H1 (cell line): ENCODE data around the gene HIGD2A. TPM values are rescaled to one million over a fixed set of nuclear protein-coding genes. Genes with fewer than 3 reads are reported as not detected.
A peak's percentile ranks its signal among the peaks of the same experiment; 100 is the strongest.

ENCODE experiments used
- GTF2F1 ChIP-seq: IDR thresholded peaks from 2 replicates; pipeline ENCODE4 v1.6.1; 2012; ENCODE audit warnings: low read depth, low read length, improper control_type of control experiment, borderline replicate concordance
- HDAC2 ChIP-seq, 2 experiments: fragments of 300-600 bp in 1 of 2; sonication (generic) in 1 of 2; IDR thresholded peaks; 2 replicates each; pipeline ENCODE4 v1.6.1; 2011 to 2012; ENCODE audit warnings: low read depth in 2 of 2, low read length in 2 of 2, mild to moderate bottlenecking in 2 of 2, moderate library complexity in 2 of 2, borderline replicate concordance in 1 of 2, inconsistent platforms in 1 of 2
- JUND ChIP-seq: IDR thresholded peaks from 2 replicates; pipeline ENCODE4 v1.6.1; 2011; ENCODE audit warnings: mild to moderate bottlenecking, improper control_type of control experiment, low read length
- KDM1A ChIP-seq: fragments of 200-600, 300-600 bp; sonication (generic); IDR thresholded peaks from 2 replicates; pipeline ENCODE4 v1.7.1; 2016; ENCODE audit warnings: mild to moderate bottlenecking, low read length, borderline replicate concordance
- MAFK ChIP-seq: IDR thresholded peaks from 2 replicates; pipeline ENCODE4 v1.6.1; 2012; ENCODE audit warnings: low read depth, mild to moderate bottlenecking, improper control_type of control experiment, low read length
- PHF8 ChIP-seq: fragments of 200-600 bp; sonication (generic); conservative IDR thresholded peaks from 2 replicates; pipeline ENCODE4 v1.7.1; 2012; ENCODE audit warnings: low read depth, mild to moderate bottlenecking, inconsistent platforms, low read length, moderate library complexity
- POLR2AphosphoS5 ChIP-seq: IDR thresholded peaks from 2 replicates; pipeline ENCODE4 v1.6.1; 2011; ENCODE audit warnings: low read depth, low read length
- RFX5 ChIP-seq: IDR thresholded peaks from 2 replicates; pipeline ENCODE4 v1.6.1; 2011; ENCODE audit warnings: low read depth, low read length, improper control_type of control experiment, borderline replicate concordance
- SIN3A ChIP-seq, 2 experiments: IDR thresholded peaks in 1 of 2; conservative IDR thresholded peaks in 1 of 2; 2 replicates each; pipeline ENCODE4 v1.6.1; 2011 to 2012; ENCODE audit warnings: low read length in 2 of 2, improper control_type of control experiment in 1 of 2, low read depth in 1 of 2, mild to moderate bottlenecking in 1 of 2
- SP2 ChIP-seq: IDR thresholded peaks from 2 replicates; pipeline ENCODE4 v1.6.1; 2012; ENCODE audit warnings: mild to moderate bottlenecking, low read length, inconsistent platforms
- SP4 ChIP-seq: IDR thresholded peaks from 2 replicates; pipeline ENCODE4 v1.6.1; 2012; ENCODE audit warnings: low read length, inconsistent platforms
- SUZ12 ChIP-seq: fragments of 200-600 bp; sonication (generic); IDR thresholded peaks from 2 replicates; pipeline ENCODE4 v1.6.1; 2012; ENCODE audit warnings: mild to moderate bottlenecking, inconsistent platforms, low read length, moderate library complexity, mixed read lengths
- TAF1 ChIP-seq: IDR thresholded peaks from 2 replicates; pipeline ENCODE4 v1.6.1; 2011; ENCODE audit warnings: mild to moderate bottlenecking, low read depth, low read length
- TAF7 ChIP-seq: optimal IDR thresholded peaks from 2 replicates; pipeline ENCODE3; 2011; ENCODE audit warnings: low read depth, mild to moderate bottlenecking, inconsistent platforms, low read length, moderate library complexity, borderline replicate concordance
- TBP ChIP-seq: IDR thresholded peaks from 2 replicates; pipeline ENCODE4 v1.6.1; 2011; ENCODE audit warnings: low read depth, low read length, improper control_type of control experiment
- polyA plus RNA-seq, 7 experiments: library from polyadenylated mRNA; depleted of rRNA in 3 of 7; stranded (reverse) in 5 of 7; unstranded in 2 of 7; fragments of >200 nt in 5 of 7; fragments of 200-250 nt in 2 of 7; gene quantifications; 1 replicate in 5 of 7; 2 replicates in 1 of 7; 4 replicates in 1 of 7; pipeline versions ENCODE4 v1.2.1 to v1.2.3, GENCODE V29; 2011 to 2013; ENCODE audit warnings: missing spikeins in 2 of 7, mixed read lengths in 2 of 7
- total RNA-seq: library from RNA; stranded (reverse); fragmentation: NEBNext Ultra II Directional; extraction: Animal tissue kit (Norgen Biotek cat#: 25700); gene quantifications from 2 replicates; pipeline ENCODE4 v1.2.1, GENCODE V29; 2021
- TF ChIP-seq, protein P1 (sequence below): IDR thresholded peaks from 2 replicates; pipeline ENCODE4 v1.6.1; 2011; ENCODE audit warnings: low read length, improper control_type of control experiment
- TF ChIP-seq, protein P2 (sequence below), 3 experiments: IDR thresholded peaks; 1 replicate in 2 of 3; 2 replicates in 1 of 3; pipeline versions ENCODE4 v1.5.1 to v1.6.1; 2011; ENCODE audit warnings: low read length in 3 of 3, mild to moderate bottlenecking in 3 of 3, inconsistent platforms in 2 of 3, low read depth in 1 of 3, moderate library complexity in 1 of 3; ENCODE audit not compliant: insufficient read depth in 1 of 3; ENCODE audit errors: control extremely low read depth in 1 of 3

The HIGD2A gene
- total and polyA plus RNA-seq, 2 of the 8 experiments (the other 6 are each of a cell fraction or from before 2014, with no cell fraction given) = 95.5 to 264 TPM

DNA sequence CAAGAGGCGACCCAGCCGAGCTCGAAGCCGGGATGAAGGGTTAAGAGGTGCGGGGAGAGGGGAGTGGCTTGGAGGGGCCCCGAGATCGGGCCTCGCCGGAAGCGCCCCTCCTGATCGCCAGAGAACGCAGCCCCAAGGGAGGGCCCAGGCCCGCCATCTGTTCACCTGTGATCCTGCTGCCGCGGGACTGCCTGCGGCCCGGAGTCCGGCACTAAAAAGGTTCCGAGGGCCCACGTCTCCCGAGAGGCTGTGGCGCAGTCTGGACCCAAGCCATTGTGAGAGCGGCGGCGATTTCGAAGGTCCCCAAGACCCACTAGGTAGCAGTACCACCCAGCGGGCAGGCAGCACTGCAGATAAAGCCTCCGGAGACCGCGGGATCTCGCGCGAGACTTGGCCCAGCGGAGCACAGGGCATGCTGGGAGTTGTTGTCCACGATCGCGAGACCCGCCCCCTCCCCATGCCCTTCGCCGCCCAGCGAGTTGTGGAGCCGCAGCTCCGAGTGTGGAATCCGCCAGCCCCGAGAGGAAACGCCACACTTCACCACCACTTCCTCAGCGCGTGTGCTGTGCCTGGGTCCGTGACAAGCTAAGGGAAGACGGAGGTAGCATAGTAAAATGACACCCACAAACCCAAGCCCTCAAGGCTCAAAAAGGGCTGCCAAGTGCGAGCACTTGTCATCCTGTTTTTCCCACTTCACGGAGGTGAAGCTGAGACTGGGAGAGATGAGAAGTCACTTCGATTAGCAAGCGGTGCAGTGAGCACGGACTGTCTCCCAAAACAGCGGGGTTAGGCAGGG is 26.9 kb upstream of the HIGD2A start, which contains the start of gene KIAA1191 (continued):
- TF ChIP-seq, protein P1, sequence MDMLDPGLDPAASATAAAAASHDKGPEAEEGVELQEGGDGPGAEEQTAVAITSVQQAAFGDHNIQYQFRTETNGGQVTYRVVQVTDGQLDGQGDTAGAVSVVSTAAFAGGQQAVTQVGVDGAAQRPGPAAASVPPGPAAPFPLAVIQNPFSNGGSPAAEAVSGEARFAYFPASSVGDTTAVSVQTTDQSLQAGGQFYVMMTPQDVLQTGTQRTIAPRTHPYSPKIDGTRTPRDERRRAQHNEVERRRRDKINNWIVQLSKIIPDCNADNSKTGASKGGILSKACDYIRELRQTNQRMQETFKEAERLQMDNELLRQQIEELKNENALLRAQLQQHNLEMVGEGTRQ = no peak; the same call in 1 of the 2 replicates
- peak; percentile 90 for TF ChIP-seq POLR2AphosphoS5
- no peak for TF ChIP-seq MAFK
- TF ChIP-seq SIN3A (conservative IDR thresholded peaks at IDR 0.05 in 1 of 2, IDR thresholded peaks at IDR 0.05 in 1 of 2; ENCODE audit: low read depth in 1 of 2, low read length in 2 of 2) = peak; percentile 42 to 67; a peak in 1 of 4 replicates
- TF ChIP-seq JUND = no peak
- TF ChIP-seq PHF8 = peak; percentile 99
- TF ChIP-seq SP4 = 0 out of 2 replicates have a peak, but pooled peaks have one; percentile 74
- peak; percentile 51; the same call in 1 of the 2 replicates for TF ChIP-seq GTF2F1
- TF ChIP-seq RFX5 = no peak
- TF ChIP-seq SP2 = no peak
- peak; percentile 87 for TF ChIP-seq TAF1
- TF ChIP-seq, protein P2, sequence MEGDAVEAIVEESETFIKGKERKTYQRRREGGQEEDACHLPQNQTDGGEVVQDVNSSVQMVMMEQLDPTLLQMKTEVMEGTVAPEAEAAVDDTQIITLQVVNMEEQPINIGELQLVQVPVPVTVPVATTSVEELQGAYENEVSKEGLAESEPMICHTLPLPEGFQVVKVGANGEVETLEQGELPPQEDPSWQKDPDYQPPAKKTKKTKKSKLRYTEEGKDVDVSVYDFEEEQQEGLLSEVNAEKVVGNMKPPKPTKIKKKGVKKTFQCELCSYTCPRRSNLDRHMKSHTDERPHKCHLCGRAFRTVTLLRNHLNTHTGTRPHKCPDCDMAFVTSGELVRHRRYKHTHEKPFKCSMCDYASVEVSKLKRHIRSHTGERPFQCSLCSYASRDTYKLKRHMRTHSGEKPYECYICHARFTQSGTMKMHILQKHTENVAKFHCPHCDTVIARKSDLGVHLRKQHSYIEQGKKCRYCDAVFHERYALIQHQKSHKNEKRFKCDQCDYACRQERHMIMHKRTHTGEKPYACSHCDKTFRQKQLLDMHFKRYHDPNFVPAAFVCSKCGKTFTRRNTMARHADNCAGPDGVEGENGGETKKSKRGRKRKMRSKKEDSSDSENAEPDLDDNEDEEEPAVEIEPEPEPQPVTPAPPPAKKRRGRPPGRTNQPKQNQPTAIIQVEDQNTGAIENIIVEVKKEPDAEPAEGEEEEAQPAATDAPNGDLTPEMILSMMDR (IDR thresholded peaks at IDR 0.05; ENCODE audit: control extremely low read depth in 1 of 3, insufficient read depth in 1 of 3, low read depth in 1 of 3, low read length in 3 of 3) = peak in 1 of 3 experiments; percentile 5; a peak in 2 of 4 replicates
- 0 out of 2 replicates have a peak, but pooled peaks have one; percentile 19 for TF ChIP-seq KDM1A
- peak; percentile 52; the same call in 1 of the 2 replicates for TF ChIP-seq SUZ12
- TF ChIP-seq TAF7 = peak; percentile 61
- 0 out of 4 replicates have a peak, but pooled peaks of 1 of the 2 experiments have one; percentile 61 for TF ChIP-seq HDAC2 (IDR thresholded peaks at IDR 0.05; ENCODE audit: borderline replicate concordance in 1 of 2, low read depth in 2 of 2, low read length in 2 of 2)
- peak; percentile 93 for TF ChIP-seq TBP
